Astrocyte (in vitro differentiated cells and primary cell): ENCODE measurements around the gene SIVA1.

Experiments used
- EZH2 ChIP-seq: IDR thresholded peaks from 2 replicates; pipeline ENCODE4 v1.6.1; 2012; ENCODE audit warnings: mild to moderate bottlenecking, low read length, inconsistent platforms; ENCODE audit not compliant: insufficient read depth
- TF ChIP-seq, protein P1 (sequence below): IDR thresholded peaks from 2 replicates; pipeline ENCODE4 v1.5.1; 2011; ENCODE audit warnings: low read depth, mild to moderate bottlenecking, inconsistent platforms, low read length, moderate library complexity; ENCODE audit not compliant: insufficient read depth

- no peak for TF ChIP-seq EZH2
- TF ChIP-seq, protein P1, sequence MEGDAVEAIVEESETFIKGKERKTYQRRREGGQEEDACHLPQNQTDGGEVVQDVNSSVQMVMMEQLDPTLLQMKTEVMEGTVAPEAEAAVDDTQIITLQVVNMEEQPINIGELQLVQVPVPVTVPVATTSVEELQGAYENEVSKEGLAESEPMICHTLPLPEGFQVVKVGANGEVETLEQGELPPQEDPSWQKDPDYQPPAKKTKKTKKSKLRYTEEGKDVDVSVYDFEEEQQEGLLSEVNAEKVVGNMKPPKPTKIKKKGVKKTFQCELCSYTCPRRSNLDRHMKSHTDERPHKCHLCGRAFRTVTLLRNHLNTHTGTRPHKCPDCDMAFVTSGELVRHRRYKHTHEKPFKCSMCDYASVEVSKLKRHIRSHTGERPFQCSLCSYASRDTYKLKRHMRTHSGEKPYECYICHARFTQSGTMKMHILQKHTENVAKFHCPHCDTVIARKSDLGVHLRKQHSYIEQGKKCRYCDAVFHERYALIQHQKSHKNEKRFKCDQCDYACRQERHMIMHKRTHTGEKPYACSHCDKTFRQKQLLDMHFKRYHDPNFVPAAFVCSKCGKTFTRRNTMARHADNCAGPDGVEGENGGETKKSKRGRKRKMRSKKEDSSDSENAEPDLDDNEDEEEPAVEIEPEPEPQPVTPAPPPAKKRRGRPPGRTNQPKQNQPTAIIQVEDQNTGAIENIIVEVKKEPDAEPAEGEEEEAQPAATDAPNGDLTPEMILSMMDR = no peak
These were observed 49.6 kb downstream of the SIVA1 start for GRCh38 chr14:104802394-104803184.
